ENCODE results near the gene ANKH. TPM values are rescaled to one million over a fixed set of nuclear protein-coding genes. Genes with fewer than 3 reads are reported as not detected.

Gene ANKH
- total RNA-seq, 6 donors from 2014 or later, result 17.2 to 66.7 (median 24.5) TPM

GRCh38 chr5:14724633-14725032, 146.9 kb downstream of the ANKH start:
- H3K36me3 ChIP-seq, result no peaks in the 10 kb centered on the region
- 71 to 85% methylated on average over 3 to 10 of the region's 10 CpGs for WGBS, 2 donors
- no peaks in the 10 kb centered on the region for H3K9me3 ChIP-seq
- peak in 1 of 2 donors; percentile 47 for ATAC-seq (ENCODE audit: low FRiP score in 2 of 2)
- DNase-seq, result peak in 1 of 2 donors; percentile 52
- TF ChIP-seq POLR2A (IDR thresholded peaks at IDR 0.05) (no peak), EP300 (IDR thresholded peaks at IDR 0.05) (no peak), POLR2AphosphoS5 (IDR thresholded peaks at IDR 0.05) (no peak), CTCF (IDR thresholded peaks at IDR 0.05) (no peak)
- no peaks in the 10 kb centered on the region for H3K27me3 ChIP-seq
- H3K27ac ChIP-seq, result no peak overlapping the region
- peaks cover 0 to 8% (median 4%) of the 10 kb centered on the region in 4 donors for H3K4me1 ChIP-seq
- no peak overlapping the region for H3K4me3 ChIP-seq

- no peak overlapping the region for H3K27ac ChIP-seq
- no peak for DNase-seq
- H3K9me3 ChIP-seq, result no peaks in the 10 kb centered on the region
- H3K27me3 ChIP-seq, result no peaks in the 10 kb centered on the region
- no peaks in the 10 kb centered on the region for H3K36me3 ChIP-seq
- TF ChIP-seq POLR2A (IDR thresholded peaks at IDR 0.05) (no peak), CTCF (IDR thresholded peaks at IDR 0.05) (no peak), EP300 (IDR thresholded peaks at IDR 0.05) (no peak), POLR2AphosphoS5 (IDR thresholded peaks at IDR 0.05) (no peak)
- WGBS, 2 donors, result 85 to 87% methylated on average over 4 of the region's 4 CpGs
- no peak for ATAC-seq (ENCODE audit: low FRiP score in 2 of 2)
- H3K4me1 ChIP-seq, result peaks cover 0 to 8% (median 4%) of the 10 kb centered on the region in 4 donors
- no peak overlapping the region for H3K4me3 ChIP-seq
Measured at GRCh38 chr5:14723701-14724132, 147.9 kb downstream of the ANKH start.

DNA sequence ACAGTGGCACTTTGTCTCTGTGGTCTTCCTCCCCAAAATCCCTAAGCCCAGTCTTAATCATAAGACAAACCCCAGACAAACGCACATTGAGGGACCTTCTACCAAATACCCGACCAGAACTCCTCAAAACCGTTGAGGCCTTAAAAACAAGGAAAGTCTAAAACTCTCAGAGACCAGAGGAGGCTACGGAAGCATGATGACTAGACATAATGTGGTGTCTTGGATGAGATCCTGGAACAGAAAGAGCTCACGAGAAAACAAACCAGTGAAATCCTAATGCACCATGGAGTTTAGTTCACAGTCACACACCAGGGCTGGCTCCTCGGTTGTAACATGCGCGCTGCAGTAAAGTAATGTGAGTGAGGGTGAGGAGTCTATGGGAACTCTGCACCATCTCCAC, 148.7 kb downstream of the ANKH start:
- DNase-seq (no peak), ATAC-seq (ENCODE audit: low FRiP score in 2 of 2) (no peak)

GRCh38 chr5:14721990-14722656, 149.5 kb downstream of the ANKH start:
- DNase-seq (no peak), ATAC-seq (ENCODE audit: low FRiP score in 2 of 2) (no peak)
- no peaks in the 10 kb centered on the region for H3K9me3 ChIP-seq
- H3K36me3 ChIP-seq, result no peaks in the 10 kb centered on the region
- TF ChIP-seq POLR2AphosphoS5 (IDR thresholded peaks at IDR 0.05), result no peak
- TF ChIP-seq CTCF (IDR thresholded peaks at IDR 0.05), result no peak
- no peak for TF ChIP-seq EP300 (IDR thresholded peaks at IDR 0.05)
- TF ChIP-seq POLR2A (IDR thresholded peaks at IDR 0.05), result no peak
- no peak overlapping the region for H3K27ac ChIP-seq
- 92 to 93% methylated on average over 7 of the region's 7 CpGs for WGBS, 2 donors
- peaks cover 0 to 2% (median 0%) of the 10 kb centered on the region in 4 donors for H3K4me1 ChIP-seq
- H3K4me3 ChIP-seq, result no peak overlapping the region
- no peaks in the 10 kb centered on the region for H3K27me3 ChIP-seq

More for the DNA sequence above, 148.7 kb downstream of the ANKH start:
- H3K36me3 ChIP-seq, result no peaks in the 10 kb centered on the region
- no peak overlapping the region for H3K4me3 ChIP-seq
- H3K27me3 ChIP-seq, result no peaks in the 10 kb centered on the region
- peaks cover 0 to 8% (median 4%) of the 10 kb centered on the region in 4 donors for H3K4me1 ChIP-seq
- H3K9me3 ChIP-seq, result no peaks in the 10 kb centered on the region
- no peak for TF ChIP-seq CTCF (IDR thresholded peaks at IDR 0.05)
- TF ChIP-seq POLR2A (IDR thresholded peaks at IDR 0.05), result no peak
- WGBS, 2 donors, result 92 to 94% methylated on average over 8 of the region's 8 CpGs
- H3K27ac ChIP-seq, result no peak overlapping the region
